ENCODE results near the gene ARHGAP18.

- TF ChIP-seq, protein P1, sequence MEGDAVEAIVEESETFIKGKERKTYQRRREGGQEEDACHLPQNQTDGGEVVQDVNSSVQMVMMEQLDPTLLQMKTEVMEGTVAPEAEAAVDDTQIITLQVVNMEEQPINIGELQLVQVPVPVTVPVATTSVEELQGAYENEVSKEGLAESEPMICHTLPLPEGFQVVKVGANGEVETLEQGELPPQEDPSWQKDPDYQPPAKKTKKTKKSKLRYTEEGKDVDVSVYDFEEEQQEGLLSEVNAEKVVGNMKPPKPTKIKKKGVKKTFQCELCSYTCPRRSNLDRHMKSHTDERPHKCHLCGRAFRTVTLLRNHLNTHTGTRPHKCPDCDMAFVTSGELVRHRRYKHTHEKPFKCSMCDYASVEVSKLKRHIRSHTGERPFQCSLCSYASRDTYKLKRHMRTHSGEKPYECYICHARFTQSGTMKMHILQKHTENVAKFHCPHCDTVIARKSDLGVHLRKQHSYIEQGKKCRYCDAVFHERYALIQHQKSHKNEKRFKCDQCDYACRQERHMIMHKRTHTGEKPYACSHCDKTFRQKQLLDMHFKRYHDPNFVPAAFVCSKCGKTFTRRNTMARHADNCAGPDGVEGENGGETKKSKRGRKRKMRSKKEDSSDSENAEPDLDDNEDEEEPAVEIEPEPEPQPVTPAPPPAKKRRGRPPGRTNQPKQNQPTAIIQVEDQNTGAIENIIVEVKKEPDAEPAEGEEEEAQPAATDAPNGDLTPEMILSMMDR (conservative IDR thresholded peaks at IDR 0.05 in 1 of 2, IDR thresholded peaks at IDR 0.05 in 1 of 2; ENCODE audit: extremely low read depth in 1 of 2, insufficient read depth in 1 of 2, low read depth in 1 of 2, low read length in 2 of 2), result no peak
- TF ChIP-seq EZH2 (IDR thresholded peaks at IDR 0.05; ENCODE audit: borderline replicate concordance, low read length), result no peak
These were observed 44.8 kb upstream of the ARHGAP18 start for GRCh38 chr6:129754750-129755149.
